CD4-positive, alpha-beta T cell treated with Interleukin-4 for 4 hours (primary cell): Measurements from ENCODE around the gene EYA2.
"Not testable (repeated sequence)": the region's sequence is repeated elsewhere in the genome, so short reads cannot be mapped to it uniquely, and the experiment has no call there.

Experiments used
- DNase-seq: peaks from one replicate; pipeline ENCODE4 v3.0.0-alpha.2; 2020

Gene EYA2

GRCh38 chr20:46894579-46894958, at the start of gene EYA2:
Gene EYA2, plus strand, starts transcription at chr20:46894843. Its CDS starts 95,168 bp downstream, at chr20:46990011.
- no peak for DNase-seq

- no peak for DNase-seq
Observed at GRCh38 chr20:46844965-46845364, 49.7 kb upstream of the EYA2 start.

- no peak for DNase-seq
Observed at GRCh38 chr20:46849269-46849668, 45.4 kb upstream of the EYA2 start.

GRCh38 chr20:46849751-46850150, 44.9 kb upstream of the EYA2 start:
- no peak for DNase-seq

- DNase-seq = no peak
Observed at GRCh38 chr20:46850416-46850815, 44.2 kb upstream of the EYA2 start.

GRCh38 chr20:46850896-46851295, 43.7 kb upstream of the EYA2 start:
- DNase-seq = no peak

GRCh38 chr20:46851746-46852145, 42.9 kb upstream of the EYA2 start:
- DNase-seq = no peak

- no peak for DNase-seq
Observed at GRCh38 chr20:46852313-46852712, 42.3 kb upstream of the EYA2 start.

- no peak for DNase-seq
Observed at GRCh38 chr20:46853926-46854325, 40.7 kb upstream of the EYA2 start.

GRCh38 chr20:46857061-46857831, 37.4 kb upstream of the EYA2 start:
- DNase-seq = no peak

- DNase-seq = no peak
Observed at GRCh38 chr20:46865824-46866223, 28.8 kb upstream of the EYA2 start.

- no peak for DNase-seq
Observed at GRCh38 chr20:46870041-46870440, 24.6 kb upstream of the EYA2 start.

GRCh38 chr20:46872328-46873211, 22.1 kb upstream of the EYA2 start:
- no peak for DNase-seq

GRCh38 chr20:46875059-46875458, 19.6 kb upstream of the EYA2 start:
- no peak for DNase-seq

GRCh38 chr20:46879386-46879785, 15.3 kb upstream of the EYA2 start:
- DNase-seq = no peak

GRCh38 chr20:46879963-46880362, 14.7 kb upstream of the EYA2 start:
- DNase-seq = not testable (repeated sequence)

- DNase-seq = no peak
Observed at GRCh38 chr20:46883892-46884291, 10.8 kb upstream of the EYA2 start.

GRCh38 chr20:46890682-46891081, 4.0 kb upstream of the EYA2 start:
- no peak for DNase-seq

- no peak for DNase-seq
Observed at GRCh38 chr20:46893051-46893450, 1.6 kb upstream of the EYA2 start.

- no peak for DNase-seq
Observed at GRCh38 chr20:46893877-46894578, 615 bp upstream of the EYA2 start.

- no peak for DNase-seq
Observed at GRCh38 chr20:46894971-46895905, 595 bp downstream of the EYA2 start.

- no peak for DNase-seq
Observed at GRCh38 chr20:46895906-46896242, 1.2 kb downstream of the EYA2 start.
